ENCODE results near the gene ADAM12.

The ADAM12 gene

DNA sequence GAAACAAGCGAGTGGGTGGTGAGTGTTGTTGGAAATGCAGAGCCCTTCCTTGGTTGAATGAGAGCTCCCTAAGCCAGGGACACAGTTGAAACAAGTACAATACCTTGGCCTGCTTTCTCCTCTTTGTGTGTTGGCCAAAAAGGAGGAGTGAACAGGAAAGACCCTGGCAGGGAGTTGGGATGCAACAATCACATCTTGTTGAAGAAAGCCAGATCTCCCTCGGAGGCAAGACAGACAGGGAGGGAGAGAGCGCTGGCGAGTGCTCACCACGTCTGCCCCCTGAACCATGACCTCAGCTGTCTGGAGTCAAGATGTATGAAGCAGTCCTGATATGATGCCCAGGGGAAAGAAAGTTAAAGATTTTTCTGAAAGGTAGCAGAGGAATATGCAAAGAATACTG, 66.8 kb downstream of the ADAM12 start:
- no peak overlapping the region for H3K4me3 ChIP-seq (ENCODE audit: low read depth, low read length)
- DNase-seq (ENCODE audit: low read depth): no peak
- TF ChIP-seq, protein P1, sequence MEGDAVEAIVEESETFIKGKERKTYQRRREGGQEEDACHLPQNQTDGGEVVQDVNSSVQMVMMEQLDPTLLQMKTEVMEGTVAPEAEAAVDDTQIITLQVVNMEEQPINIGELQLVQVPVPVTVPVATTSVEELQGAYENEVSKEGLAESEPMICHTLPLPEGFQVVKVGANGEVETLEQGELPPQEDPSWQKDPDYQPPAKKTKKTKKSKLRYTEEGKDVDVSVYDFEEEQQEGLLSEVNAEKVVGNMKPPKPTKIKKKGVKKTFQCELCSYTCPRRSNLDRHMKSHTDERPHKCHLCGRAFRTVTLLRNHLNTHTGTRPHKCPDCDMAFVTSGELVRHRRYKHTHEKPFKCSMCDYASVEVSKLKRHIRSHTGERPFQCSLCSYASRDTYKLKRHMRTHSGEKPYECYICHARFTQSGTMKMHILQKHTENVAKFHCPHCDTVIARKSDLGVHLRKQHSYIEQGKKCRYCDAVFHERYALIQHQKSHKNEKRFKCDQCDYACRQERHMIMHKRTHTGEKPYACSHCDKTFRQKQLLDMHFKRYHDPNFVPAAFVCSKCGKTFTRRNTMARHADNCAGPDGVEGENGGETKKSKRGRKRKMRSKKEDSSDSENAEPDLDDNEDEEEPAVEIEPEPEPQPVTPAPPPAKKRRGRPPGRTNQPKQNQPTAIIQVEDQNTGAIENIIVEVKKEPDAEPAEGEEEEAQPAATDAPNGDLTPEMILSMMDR (IDR thresholded peaks at IDR 0.05; ENCODE audit: low read depth, low read length, missing control alignments): no peak

DNA sequence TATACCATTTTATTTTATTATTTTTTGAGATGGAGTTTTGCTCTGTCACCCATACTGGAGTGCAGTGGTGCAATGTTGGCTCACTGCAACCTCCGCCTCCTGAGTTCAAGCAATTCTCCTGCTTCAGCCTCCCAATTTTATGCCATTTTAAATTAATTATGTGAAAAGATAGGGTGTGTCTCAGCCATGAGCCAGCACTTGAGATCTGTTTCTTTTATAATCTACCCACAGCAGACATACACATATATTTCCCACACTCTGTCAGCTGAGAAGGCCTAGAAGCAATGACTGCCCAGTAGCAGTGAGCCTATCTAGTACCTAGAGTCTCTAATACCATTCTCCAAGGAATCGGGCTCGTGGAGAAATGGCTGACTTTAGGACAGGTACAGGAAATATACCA, 70.5 kb downstream of the ADAM12 start:
- TF ChIP-seq, protein P1 (IDR thresholded peaks at IDR 0.05; ENCODE audit: low read depth, low read length, missing control alignments): no peak
- DNase-seq (ENCODE audit: low read depth): no peak

DNA sequence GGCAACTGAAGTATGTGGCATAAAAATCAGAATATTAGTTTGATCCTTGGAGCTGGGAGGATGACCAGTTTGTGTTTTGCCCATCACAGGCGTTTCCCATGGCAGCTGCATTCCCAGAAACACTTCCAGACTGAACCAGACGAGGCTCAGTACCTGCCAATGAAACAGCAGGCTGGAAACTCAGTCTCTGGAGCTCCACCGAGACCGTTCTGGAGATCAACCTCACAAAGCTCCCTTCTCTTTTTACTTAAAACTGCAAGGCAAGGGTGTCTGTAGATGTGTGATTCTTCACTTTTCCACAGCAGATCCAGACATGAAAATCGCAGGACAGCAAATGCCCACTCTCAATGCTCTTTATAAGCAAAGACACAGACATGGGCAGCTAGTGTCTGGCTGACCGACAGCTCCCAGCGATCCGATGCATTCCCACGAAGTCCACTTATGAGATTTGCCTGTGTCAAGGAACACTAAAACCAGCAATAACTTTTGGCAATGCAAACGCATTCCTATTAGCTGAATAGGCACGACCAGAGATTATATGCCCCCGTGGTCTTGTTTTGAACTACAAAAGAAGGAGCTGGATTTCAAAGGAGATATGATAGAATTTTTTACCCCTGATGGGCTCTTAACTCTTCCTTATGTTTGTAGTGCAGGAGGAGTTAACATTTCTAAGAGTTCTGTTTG, 72.6 kb downstream of the ADAM12 start:
- TF ChIP-seq, protein P1 (IDR thresholded peaks at IDR 0.05; ENCODE audit: low read depth, low read length, missing control alignments): no peak
- H3K4me3 ChIP-seq (ENCODE audit: low read depth, low read length): no peak overlapping the region
- no peak for DNase-seq (ENCODE audit: low read depth)

More for the DNA sequence above, 70.5 kb downstream of the ADAM12 start:
- H3K4me3 ChIP-seq (ENCODE audit: low read depth, low read length): no peak overlapping the region

DNA sequence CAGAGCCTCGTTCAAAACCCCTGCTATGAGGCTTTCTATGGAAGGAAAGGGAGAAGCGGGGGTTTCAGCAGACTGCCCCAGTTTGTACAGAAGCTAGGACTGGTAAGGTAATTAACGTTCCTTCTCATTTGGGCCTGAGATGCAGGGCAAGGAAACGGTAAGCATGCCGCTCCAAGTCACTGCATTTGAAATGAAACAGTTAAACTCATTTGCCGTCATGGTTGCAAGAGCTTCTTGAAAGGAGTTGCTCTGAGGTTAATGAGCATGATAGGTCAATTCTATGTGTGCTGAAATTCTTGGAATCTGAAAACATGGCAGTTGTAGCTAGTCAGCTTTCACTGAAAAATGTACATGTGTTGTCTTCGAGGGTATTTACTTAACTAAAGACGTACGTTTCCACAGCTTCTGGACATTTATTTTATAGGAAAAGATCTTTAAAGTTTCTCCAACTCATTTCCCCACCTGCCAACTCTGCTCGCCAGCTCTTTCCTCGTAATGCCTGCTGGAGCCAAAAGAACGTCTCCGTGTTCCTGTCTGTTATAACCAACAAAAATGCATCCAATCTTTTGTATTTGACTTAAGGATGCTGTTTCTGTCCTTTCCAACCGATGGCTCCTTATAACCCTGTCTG, 73.3 kb downstream of the ADAM12 start:
- no peak overlapping the region for H3K4me3 ChIP-seq (ENCODE audit: low read depth, low read length)
- TF ChIP-seq, protein P1 (IDR thresholded peaks at IDR 0.05; ENCODE audit: low read depth, low read length, missing control alignments): no peak
- no peak for DNase-seq (ENCODE audit: low read depth)

DNA sequence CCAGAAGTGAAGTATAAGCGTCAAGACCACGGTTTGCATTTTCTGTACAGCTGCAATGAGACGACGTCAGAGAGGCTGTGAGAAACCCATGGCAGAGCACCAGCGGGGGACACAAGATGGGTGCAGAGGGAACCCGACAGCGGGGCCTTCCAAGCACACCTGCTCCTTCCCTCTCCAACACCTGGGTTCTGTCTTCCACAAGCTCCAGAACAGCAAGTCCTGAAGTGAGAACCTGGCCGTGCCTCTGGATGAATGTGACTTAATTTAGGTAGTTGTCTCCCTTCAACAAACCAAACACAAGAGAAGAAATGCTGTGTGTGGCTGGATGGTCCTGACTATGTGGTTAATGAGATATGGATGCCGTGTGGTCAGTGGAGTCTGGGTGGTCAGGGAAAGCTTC, 76.1 kb downstream of the ADAM12 start:
- DNase-seq (ENCODE audit: low read depth): no peak
- H3K4me3 ChIP-seq (ENCODE audit: low read depth, low read length): no peak overlapping the region
- TF ChIP-seq, protein P1 (IDR thresholded peaks at IDR 0.05; ENCODE audit: low read depth, low read length, missing control alignments): no peak

DNA sequence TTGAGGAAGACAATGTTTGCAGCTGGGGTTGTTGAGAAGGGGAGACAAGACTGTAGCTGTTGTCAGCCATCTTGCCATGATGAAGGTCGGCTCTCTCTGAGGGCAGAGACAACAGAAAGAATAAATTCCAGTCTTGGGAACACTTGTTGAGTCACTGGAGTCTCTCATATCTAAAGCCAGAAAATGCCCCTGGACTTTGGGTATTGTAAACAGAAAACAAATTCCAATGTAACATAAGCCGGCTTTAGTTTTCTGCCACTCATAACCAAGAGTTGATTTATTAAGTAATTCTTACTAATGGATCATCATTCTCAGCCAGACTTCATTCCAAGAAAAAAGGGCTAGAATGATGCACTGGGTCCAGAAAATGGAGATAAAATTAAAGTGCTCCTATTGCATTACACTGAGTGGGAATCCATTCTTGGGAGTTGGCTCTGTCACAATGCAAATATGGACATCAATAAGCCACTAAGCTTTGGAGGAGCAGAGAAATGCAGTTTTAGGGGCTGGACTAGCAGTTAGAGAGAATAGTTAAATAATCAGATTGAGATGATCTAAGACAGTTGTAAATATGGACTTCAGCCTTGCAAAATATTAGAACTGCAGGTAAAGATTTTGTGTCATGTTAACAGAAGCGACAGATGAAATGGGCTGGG, 78.9 kb downstream of the ADAM12 start:
- TF ChIP-seq, protein P1 (IDR thresholded peaks at IDR 0.05; ENCODE audit: low read depth, low read length, missing control alignments): no peak
- DNase-seq (ENCODE audit: low read depth): no peak
- no peak overlapping the region for H3K4me3 ChIP-seq (ENCODE audit: low read depth, low read length)
